Hematopoietic multipotent progenitor cell treated with erythropoietin and hydrocortisone succinate and interleukin-3 and kit ligand, for 4 days (in vitro differentiated cells): ENCODE measurements around the gene RBM26.
A peak's percentile ranks its signal among the peaks of the same experiment; 100 is the strongest.
"Not testable (repeated sequence)": the region's sequence is repeated elsewhere in the genome, so short reads cannot be mapped to it uniquely, and the experiment has no call there.

ENCODE experiments used
- DNase-seq: peaks from one replicate; pipeline ENCODE4 v3.0.0-alpha.2; 2015

The RBM26 gene

DNA sequence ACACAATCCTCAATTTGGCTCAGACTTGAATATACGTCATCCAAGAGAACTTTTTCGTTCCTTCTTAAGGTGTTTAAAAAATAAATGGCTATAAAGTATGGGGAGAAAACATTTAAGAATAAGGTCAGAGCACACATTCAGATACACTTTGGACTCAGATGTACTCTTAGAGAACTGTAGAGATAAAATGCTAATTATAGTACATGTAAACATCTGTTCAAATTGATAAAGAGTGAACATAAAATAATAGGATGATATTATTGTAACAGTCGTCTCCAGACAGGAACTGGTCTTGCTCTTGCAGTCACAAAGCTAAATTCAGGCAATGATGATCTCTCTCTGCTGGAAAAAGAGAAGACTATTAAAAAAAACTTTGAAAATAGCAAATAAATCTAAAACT, 91.4 kb downstream of the RBM26 start:
- DNase-seq: peak; percentile 53

DNA sequence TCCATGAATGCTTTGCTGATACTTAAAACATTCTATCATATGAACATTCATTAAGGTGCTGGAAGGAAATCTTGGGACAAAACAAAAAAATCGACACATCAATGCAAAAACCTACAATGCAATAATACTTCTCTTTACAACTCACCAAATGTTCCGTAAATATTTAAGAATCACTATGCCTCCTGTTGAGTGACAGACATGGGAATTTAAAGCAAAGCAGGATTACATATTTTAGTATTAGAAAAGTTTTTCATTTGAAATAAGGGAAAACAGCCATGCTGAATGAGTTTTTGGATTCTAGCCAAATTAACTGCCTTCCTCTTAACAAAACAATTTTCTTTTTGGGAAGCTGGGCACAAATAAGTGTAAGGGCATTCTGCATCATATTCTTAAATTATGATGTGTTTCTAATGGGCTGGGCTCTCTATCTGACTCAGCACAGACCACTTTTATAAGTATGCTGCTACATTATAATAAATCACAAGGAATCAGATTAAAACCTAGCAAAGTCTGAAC, 93.7 kb downstream of the RBM26 start:
- DNase-seq: no peak

DNA sequence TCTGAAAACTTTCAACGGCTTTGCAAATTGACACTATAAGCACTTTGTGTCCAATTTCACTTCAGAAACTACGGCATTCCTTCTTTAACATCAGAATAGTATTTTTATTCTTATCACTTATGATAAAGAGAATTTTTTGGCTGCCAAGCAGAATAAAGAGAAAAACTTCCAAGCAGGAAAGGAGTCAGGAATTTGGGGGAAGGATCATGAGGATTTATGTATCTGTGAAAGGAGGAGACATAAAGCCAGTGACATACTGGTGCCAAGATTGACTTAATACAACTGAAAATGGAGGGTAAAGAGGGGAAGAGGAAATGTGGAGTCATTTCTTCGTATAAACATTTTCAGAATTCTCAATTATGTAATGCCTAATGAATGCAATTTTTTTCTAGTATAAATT, 94.7 kb downstream of the RBM26 start:
- DNase-seq: no peak

DNA sequence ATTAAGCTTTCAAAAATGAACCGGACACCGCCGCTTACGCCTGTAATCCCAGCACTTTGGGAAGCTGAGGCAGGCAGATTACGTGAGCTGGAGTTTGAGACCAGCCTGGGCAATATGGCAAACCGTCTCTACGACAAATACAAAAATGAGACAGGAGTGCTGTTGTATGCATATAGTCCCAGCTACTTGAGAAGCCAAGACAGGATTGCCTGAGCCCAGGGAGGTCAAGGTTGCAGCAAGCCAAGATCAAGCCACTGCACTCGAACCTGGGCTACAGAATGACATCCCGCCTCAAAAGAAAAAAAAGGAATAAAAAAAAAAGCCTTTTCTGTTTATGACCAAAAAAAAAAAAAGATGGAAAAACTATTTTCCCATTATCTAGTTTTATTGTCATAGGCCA, 96.4 kb downstream of the RBM26 start:
- DNase-seq: no peak

DNA sequence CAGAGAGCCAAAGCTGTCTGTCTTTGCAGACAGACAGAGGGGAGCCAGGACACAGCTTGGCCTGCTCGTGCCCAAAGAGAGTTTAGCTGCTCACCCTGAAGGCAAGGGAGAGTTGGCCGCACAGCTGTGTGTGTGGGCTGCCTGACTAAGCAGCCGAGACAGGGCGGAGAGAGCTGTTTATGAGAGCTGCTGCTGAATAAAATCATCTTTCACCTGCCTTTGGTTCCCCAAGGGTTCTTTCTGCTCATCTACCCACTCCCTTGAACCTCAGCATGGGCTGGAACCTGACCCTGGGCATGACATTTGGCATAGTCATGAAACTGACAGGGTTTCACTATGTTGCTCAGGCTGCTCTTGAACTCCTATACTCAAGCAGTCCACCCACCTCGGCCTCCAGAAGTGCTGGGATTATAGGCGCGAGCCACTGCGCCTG, 98.2 kb downstream of the RBM26 start:
- peak; percentile 9 for DNase-seq

DNA sequence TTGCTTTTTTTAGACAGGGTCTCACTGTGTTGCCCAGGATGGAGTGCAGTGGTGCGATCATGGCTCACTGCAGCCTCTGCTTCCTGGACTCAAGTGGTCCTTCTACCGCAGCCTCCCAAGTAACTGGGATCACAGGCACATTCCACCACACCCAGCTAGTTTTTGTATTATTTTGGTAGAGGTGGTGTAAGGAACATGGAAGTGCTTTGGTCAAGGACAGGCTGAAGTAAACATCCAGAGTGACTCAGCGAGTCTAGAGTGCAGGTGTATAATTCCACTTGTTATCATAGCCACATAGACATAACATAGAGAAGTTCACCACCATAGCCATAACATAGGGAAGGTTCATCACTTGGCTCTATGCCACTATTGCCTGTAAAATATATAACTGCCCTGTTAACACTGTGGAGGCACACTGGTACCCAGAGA, 98.6 kb downstream of the RBM26 start:
- DNase-seq: no peak

DNA sequence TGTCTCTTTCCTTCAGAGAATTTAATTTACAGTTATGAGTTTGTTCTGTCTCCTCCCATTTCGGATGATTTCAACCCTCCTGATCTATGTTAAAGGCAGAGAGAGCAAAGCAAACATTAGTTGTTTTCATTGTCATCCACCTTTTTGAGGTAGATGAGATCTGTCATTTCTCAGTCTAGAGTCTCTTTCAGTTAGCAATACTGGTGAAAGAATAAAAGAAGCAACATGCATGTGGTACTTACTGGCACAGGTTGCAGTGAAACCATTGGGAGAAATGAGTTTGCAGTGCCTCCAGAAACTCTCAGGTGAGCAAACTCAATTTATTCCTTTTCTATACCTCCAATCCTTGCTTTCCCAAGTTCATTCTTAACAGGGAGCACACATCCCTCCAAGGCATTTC, 99.4 kb downstream of the RBM26 start:
- DNase-seq: no peak

DNA sequence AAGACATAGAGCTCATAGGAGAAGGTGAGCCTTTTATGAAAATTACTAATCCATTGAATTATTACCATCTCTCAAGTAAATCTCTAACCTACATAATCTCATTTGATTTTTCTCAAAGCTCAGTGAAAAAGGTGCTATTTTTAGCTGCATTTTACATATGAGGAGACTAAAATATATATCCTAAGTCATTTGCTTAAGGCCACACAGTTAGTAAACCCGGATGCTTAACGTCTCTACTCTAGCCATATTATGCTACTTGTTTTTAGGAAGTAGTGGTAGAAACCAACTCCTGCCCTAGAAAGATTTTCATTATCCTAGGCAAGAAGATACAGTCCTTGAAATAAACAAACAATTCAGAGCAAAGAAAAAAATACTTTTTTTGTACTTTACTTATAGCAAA, 108.9 kb downstream of the RBM26 start:
- DNase-seq: no peak

DNA sequence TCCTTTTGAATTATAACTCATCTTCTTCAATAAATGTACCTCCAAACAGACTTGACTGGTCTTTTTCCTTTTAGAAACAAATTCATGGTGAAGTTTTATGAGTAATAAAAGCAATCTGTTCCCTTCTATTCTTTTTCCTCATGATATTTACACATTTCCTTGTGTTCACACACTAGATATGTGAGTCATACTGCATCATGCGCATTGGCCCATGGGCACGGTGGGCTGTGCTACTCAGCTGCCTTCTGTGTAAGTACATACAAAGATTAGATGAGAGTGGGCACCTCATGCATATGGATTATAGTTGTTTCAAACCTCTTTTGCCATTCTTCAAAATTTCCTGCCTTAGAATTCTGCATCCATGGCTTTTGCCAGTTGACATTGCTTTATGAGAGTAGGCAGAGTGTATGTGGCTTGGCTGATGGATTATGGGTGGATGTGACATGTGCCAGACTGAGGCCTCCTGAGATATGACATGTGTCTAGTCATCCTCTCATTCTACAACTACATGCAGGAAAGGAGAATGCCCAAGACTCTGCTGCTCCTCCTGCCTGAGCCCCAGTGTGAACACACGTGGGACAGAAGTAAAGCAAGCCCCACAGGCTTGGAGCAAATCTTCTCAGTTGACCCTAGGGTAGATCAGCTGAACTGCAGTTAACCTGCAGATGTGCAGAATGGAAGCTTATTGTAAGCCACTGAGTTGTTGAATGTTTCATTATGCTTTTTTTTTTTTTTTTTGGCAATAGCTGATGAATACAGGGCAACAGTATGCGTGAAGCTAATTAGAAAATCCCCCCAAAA, 109.9 kb downstream of the RBM26 start:
- DNase-seq: no peak

DNA sequence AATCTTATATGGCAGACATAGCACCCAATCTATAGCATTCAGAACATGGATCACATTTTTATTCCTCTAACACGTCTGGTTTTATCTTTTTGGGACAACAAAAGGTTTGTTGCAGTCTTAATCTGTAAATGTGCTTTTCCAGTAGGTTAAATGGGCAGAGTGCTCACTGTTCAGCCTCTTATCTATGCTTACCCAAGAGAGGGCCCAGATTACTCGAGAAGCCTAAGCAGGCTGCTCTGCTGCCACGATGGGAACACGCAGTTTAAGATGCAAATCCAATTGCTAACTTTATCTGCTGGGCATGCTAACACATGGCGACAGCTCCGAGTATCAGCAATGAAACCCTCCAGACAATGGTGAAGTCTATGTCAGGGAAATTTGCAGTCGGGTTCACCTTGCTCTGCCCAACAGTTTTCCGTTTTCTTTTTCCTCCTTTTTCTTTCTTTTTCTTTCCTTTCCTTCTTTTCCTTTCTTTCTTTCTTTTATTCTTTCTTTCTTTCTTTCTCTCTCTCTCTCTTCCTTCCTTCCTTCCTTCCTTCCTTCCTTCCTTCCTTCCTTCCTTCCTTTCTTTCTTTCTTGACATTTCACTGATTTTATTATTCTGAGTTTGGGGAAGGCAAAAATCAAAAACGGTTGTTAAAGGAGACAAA, 115.3 kb downstream of the RBM26 start:
- DNase-seq: peak; percentile 64

DNA sequence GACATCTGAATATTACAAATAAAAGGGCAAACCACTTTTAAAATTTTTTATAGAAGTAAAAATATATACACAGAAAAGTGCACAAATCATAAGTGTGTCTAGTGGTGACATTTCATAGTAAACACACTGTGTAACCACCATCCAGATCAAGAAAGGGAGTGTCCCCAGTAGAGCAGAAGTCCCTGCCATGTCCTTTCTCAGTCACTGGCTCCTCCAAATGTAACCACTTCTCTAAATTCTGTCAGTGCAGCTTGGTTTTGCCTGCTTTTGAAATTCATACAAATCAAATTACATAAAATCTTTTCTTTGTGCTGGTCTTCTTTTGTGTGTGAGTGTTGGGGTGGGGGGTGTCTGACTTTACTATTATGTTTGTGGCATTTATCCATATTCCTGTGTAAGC, 116.5 kb downstream of the RBM26 start:
- DNase-seq: peak; percentile 53

DNA sequence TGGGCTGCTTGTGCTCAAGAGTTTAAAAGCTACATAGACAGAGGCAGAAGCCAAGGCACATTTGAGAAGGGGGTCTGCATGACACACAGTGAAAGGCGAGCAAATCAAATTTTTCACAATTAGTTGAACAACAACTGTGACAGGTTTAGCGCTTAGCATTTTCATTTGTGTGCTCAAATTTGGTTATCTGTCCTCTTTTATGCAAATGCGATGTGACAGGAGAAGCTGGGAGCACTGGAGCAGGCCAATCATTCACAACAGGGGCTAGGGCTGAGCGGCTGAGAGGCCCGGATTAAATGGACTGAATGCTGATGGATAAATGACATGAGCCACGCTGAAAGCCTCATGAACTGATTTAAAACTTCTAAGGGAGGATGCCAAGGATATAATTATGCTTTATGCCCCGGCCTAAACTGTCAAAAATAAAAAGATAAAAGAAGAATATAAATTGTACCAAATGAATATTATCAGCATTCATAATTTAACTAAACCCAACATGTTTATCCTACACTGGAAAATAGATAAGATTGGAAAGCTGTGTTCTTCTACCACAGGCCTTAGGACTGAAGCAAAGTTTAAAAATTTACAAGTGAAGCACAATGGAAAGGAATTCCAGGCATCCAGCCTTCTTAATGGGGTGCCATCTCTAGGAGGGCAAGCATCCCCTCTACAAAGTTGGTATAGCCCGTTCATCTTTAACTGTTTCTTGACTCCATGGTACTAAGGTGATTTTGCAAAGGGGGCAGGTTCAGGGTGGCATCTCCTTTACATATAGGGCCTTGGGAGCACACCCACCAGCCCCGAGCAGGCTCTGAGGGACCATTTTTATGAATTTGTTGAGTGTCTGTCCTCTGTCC, 117.9 kb downstream of the RBM26 start:
- no peak for DNase-seq

DNA sequence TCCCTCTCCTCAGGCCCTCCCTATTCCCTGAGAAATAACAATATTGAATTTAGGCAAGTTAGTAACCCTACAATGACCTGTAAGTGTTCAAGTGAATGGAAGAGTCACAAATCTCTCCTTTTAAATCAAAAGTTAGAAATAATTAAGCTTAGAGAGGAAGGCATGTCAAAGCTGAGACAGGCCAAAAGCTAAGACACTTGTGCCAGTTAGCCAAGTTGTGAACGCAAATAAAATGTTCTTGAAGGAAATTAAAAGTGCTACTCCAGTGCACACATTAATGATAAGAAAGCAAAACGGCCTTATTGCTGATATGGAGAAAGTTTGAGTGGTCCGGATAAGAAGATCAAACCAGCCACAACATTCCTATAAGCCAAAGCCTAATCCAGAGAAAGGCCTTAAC, 120.9 kb downstream of the RBM26 start:
- DNase-seq: no peak

DNA sequence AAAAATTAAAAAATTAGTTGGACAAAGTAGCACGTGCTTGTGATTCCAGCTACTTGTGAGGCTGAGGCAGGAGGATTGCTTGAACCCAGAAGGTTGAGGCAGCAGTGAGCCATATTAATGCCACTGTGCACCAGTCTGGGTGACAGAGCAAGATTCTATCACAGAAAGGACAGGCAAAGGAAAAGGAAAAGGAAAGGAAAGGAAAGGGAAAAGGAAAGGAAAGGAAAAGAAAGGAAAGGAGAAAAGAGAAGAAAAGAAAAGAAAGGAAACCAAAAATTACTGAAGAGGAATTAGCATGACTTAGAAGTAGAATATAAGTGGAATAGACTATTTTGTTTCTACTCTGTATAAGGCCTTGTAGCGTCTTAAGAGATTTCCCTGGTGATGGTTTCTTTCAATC, 122.3 kb downstream of the RBM26 start:
- no peak for DNase-seq

DNA sequence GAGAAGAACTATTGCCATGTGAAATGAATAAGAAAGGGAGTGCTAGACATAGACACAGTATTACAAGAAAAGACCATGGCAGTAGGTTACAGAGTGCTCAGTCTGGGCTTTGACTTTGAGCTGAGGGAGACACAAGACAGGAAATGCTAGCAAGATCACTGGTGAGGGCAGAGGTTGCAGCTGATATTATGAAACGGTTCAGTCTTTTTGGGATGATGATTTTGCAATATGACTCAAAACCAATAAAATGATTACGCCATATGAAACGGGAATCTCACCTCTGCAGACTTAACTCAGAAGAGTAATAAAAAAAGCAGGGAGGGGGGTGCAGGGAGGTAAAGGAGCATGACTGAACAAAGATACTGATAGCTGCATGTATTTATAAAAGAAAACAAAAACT, 123.1 kb downstream of the RBM26 start:
- DNase-seq: peak; percentile 59

DNA sequence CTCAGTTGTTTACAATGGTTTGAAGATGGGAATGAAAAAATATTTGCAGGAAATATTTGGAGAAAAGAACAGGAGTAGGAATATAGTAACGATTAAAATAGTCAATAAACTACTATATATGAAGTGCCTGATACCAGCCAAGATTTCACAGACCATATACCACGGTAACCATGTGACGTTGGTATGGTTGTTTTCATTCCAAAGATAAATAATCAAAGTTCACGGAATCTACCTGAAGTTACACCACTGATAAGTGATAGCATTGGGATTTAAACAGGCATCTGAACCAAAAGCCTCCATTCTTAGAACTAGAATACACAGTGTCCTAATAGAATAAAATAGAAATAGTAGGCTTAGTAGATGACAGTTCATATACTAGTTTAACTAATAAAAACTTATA, 123.5 kb downstream of the RBM26 start:
- DNase-seq: no peak

DNA sequence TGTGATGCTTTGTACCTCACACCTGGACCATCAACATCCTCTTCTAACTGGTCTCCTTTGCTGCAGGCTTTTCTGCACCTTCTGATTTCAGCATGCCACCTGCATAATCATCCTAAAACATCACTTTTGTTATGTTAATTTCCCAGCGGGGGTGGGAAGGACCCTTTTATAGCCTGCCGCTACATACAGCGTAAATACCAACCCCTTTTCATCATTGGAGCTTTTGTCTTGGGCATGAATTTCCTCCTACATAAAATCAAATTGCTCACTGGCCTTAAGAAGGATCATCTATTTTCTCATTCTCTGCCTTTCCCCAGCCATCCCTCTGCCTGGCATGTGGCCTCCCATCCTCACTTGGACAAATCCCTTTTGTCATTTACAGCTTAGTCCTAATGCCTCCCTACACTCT, 124.7 kb downstream of the RBM26 start:
- no peak for DNase-seq

DNA sequence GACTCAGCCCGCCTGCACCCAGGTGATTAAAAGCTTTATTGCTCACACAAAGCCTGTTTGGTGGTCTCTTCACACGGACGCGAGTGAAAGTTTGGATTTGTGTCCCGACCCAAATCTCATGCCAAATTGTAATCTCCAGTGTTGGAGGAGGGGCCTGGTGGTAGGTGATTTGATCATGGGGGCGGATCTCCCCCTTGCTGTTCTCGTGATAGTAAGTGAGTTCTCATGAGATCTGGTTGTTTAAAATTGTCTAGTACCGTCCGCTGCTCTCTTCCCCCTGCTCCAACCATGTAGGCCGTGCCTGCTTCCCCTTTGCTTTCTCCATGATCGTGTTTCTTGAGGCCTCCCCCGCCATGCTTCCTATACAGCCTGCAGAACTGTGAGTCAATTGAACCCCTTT, 126.3 kb downstream of the RBM26 start:
- not testable (repeated sequence) for DNase-seq

DNA sequence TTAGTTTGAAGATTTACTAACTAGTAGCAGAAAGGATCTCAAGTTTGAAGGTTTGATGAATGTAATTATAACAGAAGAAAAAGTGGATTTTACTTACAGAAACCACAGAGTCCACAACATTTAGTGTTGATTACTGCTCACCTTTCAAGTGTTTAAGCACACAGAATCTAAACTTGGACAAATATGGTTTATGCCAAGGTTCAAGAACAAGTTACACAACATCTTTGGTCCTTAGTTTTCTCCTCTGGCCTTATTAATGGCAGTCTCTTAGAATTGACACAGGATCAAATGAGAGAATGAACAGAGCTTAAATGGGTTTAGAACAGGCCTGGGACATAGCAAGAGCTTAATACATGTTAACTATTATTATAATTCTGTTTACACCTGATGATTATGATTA, 133.0 kb downstream of the RBM26 start:
- no peak for DNase-seq

DNA sequence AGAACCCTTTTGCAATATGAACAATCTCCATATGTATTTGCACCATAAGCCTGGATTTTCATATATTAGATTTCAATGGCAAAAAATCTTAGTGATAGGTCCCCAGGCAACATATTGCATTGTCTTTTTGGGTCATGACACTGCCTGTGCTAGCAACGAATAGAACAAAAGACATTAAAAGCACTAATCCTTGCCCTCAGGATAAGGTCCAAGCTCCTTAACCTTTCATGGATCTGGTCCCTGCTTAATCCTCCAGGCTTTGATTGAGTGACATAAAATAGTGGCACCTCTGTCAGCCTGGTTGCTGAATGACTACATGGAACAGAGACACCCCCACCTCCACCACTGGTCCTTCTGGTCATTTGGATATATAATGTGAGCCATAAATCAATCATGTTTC, 134.4 kb downstream of the RBM26 start:
- no peak for DNase-seq

DNA sequence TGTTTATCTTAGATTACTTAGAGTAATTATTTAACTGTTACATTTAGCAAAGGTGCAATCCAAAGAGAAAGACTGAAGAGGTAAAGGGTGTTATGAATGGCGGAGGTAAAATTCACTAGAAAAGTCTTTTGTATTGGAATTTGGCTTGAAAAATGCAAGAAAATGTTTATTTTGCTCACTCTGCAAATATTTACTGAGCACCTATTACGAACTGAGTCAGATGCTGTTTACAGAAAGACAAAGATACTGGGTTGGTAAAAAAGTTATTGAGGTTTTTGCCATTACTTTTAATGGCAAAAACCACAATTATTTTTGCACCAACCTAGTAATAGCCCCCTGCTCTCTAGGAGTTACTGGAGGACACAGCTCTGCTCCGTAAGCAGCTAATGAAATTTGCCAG, 135.2 kb downstream of the RBM26 start:
- no peak for DNase-seq
